Fibroblast of skin of right quadriceps (primary cell): ENCODE measurements around the gene RARRES2.
A peak's percentile ranks its signal among the peaks of the same experiment; 100 is the strongest.
"Not testable (repeated sequence)": the region's sequence is repeated elsewhere in the genome, so short reads cannot be mapped to it uniquely, and the experiment has no call there.

Experiments
- DNase-seq: peaks from one replicate; pipeline ENCODE4 v3.0.0-alpha.2; 2013

RARRES2 gene

GRCh38 chr7:150341263-150342120 is at the start of gene RARRES2:
Gene RARRES2 (minus strand): TSS chr7:150341629. CDS start chr7:150340609, 1,020 bp downstream.
- no peak for DNase-seq

GRCh38 chr7:150390205-150390604 is 48.8 kb upstream of the RARRES2 start:
- peak; percentile 29 for DNase-seq

DNA sequence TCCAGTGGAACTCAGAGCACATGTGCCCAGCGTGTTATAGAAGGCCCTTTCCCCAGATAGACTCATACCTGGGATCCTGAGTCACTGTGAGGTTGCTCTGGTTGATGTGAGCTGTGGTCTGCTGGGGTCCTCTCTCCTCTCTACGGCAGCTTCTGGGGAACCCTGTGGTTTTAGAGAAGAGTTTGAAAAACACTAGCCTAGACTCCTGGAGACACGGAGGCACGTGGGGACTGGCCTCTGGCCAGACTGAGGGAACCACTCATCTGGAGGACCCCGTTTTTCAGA is 48.0 kb upstream of the RARRES2 start:
- DNase-seq, result no peak

- peak; percentile 18 for DNase-seq
Observed at GRCh38 chr7:150388709-150389531, 47.5 kb upstream of the RARRES2 start.

- DNase-seq, result no peak
Observed at GRCh38 chr7:150388306-150388705, 46.9 kb upstream of the RARRES2 start.

DNA sequence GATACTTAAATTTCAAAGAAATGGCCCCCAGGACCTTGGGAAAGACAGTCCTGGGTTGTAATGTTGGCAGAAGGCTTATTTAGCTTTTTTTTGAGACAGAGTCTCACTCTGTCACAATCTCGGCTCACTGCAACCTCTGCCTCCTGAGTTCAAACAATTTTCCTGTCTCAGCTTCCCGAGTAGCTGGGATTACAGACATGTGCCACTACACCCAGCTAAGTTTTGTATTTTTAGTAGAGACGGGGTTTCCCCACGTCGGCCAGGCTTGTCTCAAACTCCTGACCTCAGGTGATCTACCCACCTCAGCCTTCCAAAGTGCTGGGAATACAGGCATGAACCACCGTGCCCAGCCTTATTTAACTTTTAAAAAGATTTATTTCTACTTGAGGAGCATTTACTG is 44.5 kb upstream of the RARRES2 start:
- not testable (repeated sequence) for DNase-seq

DNA sequence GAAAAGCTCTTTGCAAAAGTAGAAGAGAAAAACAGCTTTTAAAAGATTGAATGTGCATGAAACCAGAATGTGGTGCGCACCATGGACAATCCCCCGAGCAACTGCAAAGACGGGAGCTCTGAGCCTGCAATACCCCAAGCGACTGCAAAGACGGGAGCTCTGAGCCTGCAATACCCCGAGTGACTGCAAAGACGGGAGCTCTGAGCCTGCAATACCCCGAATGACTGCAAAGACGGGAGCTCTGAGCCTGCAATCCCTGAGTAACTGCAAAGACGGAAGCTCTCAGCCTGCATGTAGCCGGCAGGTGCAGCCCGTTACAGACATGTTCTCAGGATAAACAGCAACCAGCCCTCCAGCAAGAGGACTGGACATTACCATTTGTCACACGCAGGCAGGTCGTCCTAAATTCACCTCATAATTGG is 43.9 kb upstream of the RARRES2 start:
- DNase-seq, result no peak

- DNase-seq, result no peak
Observed at GRCh38 chr7:150384406-150385301, 43.2 kb upstream of the RARRES2 start.

- DNase-seq, result no peak
Observed at GRCh38 chr7:150383710-150384397, 42.4 kb upstream of the RARRES2 start.

DNA sequence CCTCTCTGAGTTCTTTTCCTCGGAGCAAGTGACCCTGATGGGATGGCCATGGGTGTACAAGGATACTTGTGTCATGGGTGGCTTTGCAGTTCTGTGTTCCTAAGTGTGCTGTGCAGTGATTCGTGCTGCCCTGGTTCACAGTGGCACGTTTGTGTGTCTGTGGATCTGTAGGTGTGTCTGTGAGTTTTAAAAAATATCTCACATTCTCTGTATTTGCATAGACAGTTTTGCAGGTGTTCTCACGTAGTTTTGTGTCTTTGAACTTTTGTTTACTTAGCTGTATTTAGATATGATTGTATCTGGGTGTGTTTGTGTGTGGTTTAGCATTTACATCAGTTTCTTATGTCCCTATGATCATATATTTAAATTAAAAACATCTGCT is 41.4 kb upstream of the RARRES2 start:
- no peak for DNase-seq

DNA sequence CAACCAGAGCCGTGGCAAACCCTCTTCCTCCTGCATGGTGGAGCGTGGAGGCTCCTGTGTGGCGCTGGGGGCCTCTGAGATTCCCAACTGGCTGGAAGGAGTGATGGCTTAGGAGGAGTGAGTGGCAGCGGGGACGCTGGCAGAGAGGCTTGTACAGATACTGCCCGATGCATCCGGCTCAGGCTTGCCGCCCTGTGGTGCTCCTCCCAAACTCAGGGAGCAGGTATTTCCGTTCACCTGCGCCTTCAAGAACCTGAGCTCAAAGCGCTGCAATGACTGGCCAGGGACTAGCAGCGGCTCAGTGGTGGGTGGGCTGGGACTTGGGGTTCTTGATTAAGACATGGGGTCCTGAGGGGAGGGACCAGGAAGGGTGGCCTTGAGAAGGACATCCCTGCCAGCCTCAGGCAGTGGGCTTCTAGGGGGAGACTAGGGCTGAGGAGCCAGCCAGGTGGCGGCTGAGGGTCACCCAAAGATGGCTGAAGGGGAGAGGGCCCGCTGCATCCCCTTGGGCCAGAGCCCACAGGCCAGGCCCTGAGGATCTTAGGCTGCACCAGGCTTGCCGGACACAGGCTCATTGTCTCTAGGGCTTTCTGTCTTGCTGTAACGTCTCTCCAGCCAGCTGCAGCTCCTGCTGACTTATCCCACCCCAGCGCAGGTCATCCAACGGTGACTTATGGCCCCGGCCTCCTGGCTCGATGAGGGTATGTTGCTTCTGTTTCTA is 40.9 kb upstream of the RARRES2 start:
- DNase-seq, result no peak

- no peak for DNase-seq
Observed at GRCh38 chr7:150381785-150382122, 40.3 kb upstream of the RARRES2 start.

DNA sequence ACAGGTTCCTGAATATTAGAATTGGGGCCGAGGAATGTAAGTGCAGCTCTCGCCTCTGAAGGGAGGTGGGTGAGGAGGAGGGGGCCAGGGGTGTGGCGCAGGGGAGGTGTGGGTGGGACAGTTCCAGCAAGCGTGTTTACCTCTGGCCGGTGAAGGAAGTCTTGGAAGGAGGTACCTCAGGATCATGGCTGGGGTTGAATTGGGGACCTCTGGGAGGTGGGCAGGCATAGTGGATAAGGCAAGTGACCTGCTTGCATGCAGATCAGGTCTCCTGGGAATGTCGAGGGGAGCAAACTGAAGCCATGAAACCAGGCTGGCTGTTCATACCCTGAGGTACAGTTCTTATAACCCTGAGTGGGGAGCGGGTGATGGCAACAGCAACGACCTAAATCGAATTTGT is 39.7 kb upstream of the RARRES2 start:
- no peak for DNase-seq

- DNase-seq, result no peak
Observed at GRCh38 chr7:150380463-150380862, 39.0 kb upstream of the RARRES2 start.

- no peak for DNase-seq
Observed at GRCh38 chr7:150379441-150380379, 38.3 kb upstream of the RARRES2 start.

DNA sequence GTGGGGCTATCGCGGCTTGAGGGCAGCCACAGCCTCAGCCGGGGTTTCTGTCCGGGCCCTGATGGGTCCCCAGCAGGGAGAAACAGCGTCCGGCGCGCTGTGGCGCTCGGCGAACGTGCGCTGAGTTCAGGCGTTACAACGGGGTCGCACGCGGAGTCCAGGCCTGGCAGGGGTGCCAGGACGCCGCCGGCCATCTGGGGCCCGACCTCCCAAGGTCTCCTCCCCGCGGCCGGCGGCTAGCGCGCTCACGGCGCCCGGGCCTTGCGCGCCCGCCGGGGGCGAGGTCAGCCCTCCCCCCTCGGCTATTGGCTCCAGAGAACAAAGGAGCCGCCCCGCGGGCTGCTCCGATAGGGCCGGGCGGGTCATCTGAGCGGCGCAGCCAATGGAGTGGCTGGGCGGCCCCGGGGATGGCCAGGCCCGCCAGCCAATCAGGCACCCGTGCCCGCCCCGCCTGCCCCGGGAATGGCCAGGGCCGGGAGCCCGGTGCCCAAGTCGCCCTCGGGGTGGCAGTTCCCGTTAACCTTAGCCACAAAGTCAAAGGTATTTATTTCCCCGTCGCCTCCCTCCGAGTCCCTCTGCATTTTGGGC is 37.5 kb upstream of the RARRES2 start, which contains the start of gene ZNF775:
Gene ZNF775, plus strand, starts transcription at position 478 of the 588 bp plus-strand sequence. CDS start 9,141 bp downstream, outside the sequence.
- peak; percentile 92 for DNase-seq

DNA sequence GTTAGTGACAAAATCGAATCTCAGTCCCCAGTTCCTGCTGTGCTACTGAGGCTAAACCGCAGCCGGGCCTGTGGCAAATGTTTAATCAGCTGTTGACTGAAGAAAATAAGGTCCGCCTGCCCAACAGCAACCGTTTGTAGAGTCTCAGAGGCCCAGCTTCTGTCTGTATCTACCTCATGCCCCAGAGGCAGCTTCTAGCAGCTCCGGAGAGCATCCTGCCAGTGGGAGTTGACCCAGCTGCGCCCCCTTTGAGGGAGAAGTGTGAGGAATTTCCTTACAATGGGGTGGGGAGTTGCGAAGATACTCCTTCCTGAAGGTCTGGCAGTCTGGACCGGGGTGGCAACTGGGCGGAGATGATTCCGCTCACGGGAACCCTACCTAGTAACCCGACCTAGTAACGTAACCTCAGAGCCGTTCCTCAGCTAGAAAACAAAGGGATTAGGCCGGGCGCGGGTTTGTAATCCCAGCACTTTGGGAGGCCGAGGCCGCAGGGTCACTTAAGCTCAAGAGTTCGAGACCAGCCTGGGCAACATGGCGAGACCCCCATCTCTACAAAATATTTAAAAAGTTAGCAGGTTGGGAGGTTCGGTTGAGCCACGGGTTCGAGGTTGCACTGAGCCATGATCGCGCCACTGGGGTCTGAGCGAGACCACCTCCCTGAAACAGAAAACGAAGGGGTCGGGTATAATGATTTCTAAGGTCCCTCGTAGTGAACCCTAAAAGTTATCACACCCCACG is 36.9 kb upstream of the RARRES2 start:
- peak; percentile 72 for DNase-seq

- no peak for DNase-seq
Observed at GRCh38 chr7:150377635-150378034, 36.2 kb upstream of the RARRES2 start.

GRCh38 chr7:150377196-150377595 is 35.8 kb upstream of the RARRES2 start:
- DNase-seq, result no peak
